Cardiac muscle cell (in vitro differentiated cells and primary cell): ENCODE data around the gene SRMS. TPM values are rescaled to one million over a fixed set of nuclear protein-coding genes. Genes with fewer than 3 reads are reported as not detected.

Experiments
- DNase-seq, 2 donors: peaks; one replicate each; pipeline versions ENCODE4 v3.0.0 to v3.0.0-alpha.2; 2010 to 2017; ENCODE audit warnings: low read depth in 1 of 2, low spot score in 1 of 2
- H3K27ac ChIP-seq: fragments of 200-600 bp; sonication (generic); 2 replicates; pipeline ENCODE4 v1.5.1; 2016
- H3K27me3 ChIP-seq: fragments of 200-600 bp; sonication (generic); 2 replicates; pipeline ENCODE4 v1.6.0; 2016; ENCODE audit warnings: control low read depth
- H3K36me3 ChIP-seq: fragments of 200-600 bp; sonication (generic); 2 replicates; pipeline ENCODE4 v1.5.1; 2016; ENCODE audit warnings: control low read depth
- H3K4me1 ChIP-seq: fragments of 200-600 bp; sonication (generic); 2 replicates; pipeline ENCODE4 v1.8.1; 2017; ENCODE audit warnings: low read depth, mild to moderate bottlenecking, mixed run types
- H3K4me3 ChIP-seq: fragments of 200-600 bp; sonication (generic); 2 replicates; pipeline ENCODE4 v1.5.1; 2016; ENCODE audit warnings: mild to moderate bottlenecking
- H3K9me3 ChIP-seq: fragments of 200-600 bp; sonication (generic); 2 replicates; pipeline ENCODE4 v1.5.1; 2017; ENCODE audit warnings: low read depth, mild to moderate bottlenecking, control low read depth
- polyA plus RNA-seq: library from polyadenylated mRNA; unstranded; fragments of >200 nt; fragmentation: Nextera tagmentation; extraction: Ambion mirVana; gene quantifications from 2 replicates; pipeline ENCODE4 v1.2.1, GENCODE V29; 2016
- total RNA-seq: library from RNA; depleted of rRNA; stranded (reverse); fragments of >200 nt; gene quantifications from 2 replicates; pipeline ENCODE4 v1.2.3, GENCODE V29; 2016
- TF ChIP-seq, protein P1 (sequence below): IDR thresholded peaks from 2 replicates; pipeline ENCODE4 v1.5.1; 2012; ENCODE audit warnings: low read depth, mild to moderate bottlenecking, low read length

The SRMS gene
- total and polyA plus RNA-seq, 2 experiments from 2014 or later, result not detected

- H3K27ac ChIP-seq, result no peak overlapping the region
- no peak overlapping the region for H3K4me3 ChIP-seq
- H3K4me1 ChIP-seq, result no peaks in the 10 kb centered on the region
- TF ChIP-seq, protein P1, sequence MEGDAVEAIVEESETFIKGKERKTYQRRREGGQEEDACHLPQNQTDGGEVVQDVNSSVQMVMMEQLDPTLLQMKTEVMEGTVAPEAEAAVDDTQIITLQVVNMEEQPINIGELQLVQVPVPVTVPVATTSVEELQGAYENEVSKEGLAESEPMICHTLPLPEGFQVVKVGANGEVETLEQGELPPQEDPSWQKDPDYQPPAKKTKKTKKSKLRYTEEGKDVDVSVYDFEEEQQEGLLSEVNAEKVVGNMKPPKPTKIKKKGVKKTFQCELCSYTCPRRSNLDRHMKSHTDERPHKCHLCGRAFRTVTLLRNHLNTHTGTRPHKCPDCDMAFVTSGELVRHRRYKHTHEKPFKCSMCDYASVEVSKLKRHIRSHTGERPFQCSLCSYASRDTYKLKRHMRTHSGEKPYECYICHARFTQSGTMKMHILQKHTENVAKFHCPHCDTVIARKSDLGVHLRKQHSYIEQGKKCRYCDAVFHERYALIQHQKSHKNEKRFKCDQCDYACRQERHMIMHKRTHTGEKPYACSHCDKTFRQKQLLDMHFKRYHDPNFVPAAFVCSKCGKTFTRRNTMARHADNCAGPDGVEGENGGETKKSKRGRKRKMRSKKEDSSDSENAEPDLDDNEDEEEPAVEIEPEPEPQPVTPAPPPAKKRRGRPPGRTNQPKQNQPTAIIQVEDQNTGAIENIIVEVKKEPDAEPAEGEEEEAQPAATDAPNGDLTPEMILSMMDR, result no peak
- no peaks in the 10 kb centered on the region for H3K27me3 ChIP-seq
- H3K9me3 ChIP-seq, result no peaks in the 10 kb centered on the region
- no peaks in the 10 kb centered on the region for H3K36me3 ChIP-seq
- no peak for DNase-seq
These were observed 3.8 kb downstream of the SRMS start for GRCh38 chr20:63543733-63544132.

DNA sequence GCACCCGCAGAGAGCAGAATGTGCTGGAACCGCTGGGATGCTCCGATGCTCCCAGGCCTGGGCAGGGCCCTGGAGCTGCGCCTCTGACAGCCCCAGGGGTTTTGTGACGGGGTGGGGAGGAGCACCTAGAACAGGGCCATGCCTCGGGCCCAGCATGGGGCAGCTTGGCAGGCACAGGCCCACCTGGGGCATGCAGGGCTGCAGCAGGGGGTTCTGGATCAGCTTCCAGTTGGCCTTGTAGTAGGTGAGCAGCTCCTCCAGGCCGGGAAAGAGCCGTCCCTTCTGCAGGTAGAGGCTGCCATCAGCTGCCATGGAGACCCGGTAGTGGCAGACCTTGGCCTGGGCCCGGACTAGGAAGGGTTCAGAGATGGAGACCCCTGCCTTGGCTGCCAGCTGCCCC, 4.4 kb downstream of the SRMS start:
- no peaks in the 10 kb centered on the region for H3K27me3 ChIP-seq
- H3K4me3 ChIP-seq, result no peak overlapping the region
- H3K27ac ChIP-seq, result no peak overlapping the region
- H3K36me3 ChIP-seq, result no peaks in the 10 kb centered on the region
- H3K9me3 ChIP-seq, result no peaks in the 10 kb centered on the region
- no peaks in the 10 kb centered on the region for H3K4me1 ChIP-seq
- no peak for DNase-seq
- TF ChIP-seq, protein P1, result no peak

GRCh38 chr20:63542696-63543095, 4.9 kb downstream of the SRMS start:
- DNase-seq, result no peak
- no peaks in the 10 kb centered on the region for H3K27me3 ChIP-seq
- H3K9me3 ChIP-seq, result no peaks in the 10 kb centered on the region

DNA sequence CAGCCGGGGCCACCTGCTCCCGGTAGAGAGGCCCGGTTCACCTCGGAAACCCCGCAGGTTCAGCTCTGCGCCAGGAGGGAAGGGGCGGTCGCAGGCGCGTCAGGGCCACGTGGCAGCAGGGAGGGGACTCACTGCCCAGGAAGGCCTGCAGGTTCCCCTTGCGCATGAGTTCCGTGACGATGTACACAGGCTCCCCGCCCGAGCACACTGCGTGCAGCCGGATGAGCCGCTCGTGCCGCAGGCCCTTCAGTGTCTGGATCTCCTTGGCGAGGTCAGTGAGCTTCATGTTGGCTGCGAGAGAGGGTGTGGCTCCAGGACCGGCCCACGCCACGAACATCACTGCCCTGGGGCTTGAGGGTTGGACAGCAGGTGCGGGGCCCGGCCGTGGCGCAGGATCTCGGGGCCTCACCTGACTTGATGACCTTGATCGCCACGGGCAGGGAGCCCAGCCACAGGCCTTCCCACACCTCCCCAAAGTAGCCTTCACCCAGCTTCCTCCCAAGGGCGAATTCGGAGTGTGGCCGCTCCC, 5.5 kb downstream of the SRMS start:
- no peaks in the 10 kb centered on the region for H3K4me1 ChIP-seq
- H3K9me3 ChIP-seq, result no peaks in the 10 kb centered on the region
- no peak overlapping the region for H3K4me3 ChIP-seq
- DNase-seq, result no peak
- no peaks in the 10 kb centered on the region for H3K36me3 ChIP-seq
- TF ChIP-seq, protein P1, result no peak
- H3K27ac ChIP-seq, result no peak overlapping the region
- no peaks in the 10 kb centered on the region for H3K27me3 ChIP-seq

More at GRCh38 chr20:63542696-63543095, 4.9 kb downstream of the SRMS start:
- Histone ChIP-seq H3K4me1 (no peaks in the 10 kb centered on the region), H3K36me3 (no peaks in the 10 kb centered on the region), H3K27ac (no peak overlapping the region), H3K4me3 (no peak overlapping the region)
- TF ChIP-seq, protein P1, result no peak

DNA sequence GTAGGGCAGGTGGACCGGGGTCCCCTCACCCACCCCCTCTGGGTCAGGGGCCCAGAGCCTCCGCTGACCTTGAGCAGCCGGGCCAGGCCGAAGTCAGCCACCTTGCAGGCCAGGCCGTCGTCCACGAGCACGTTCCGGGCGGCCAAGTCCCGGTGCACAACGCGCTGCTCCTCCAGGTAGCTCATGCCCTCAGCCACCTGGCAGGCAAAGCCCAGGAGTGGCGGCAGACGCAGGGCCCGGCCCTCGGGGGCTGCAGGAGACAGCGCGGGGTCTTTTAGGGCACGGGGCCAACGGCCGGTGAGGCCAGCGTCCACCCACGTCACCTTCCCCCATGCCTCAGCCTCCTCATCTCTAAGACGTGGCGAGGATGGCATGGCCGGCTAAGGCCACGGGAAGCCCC, 6.2 kb downstream of the SRMS start:
- H3K4me3 ChIP-seq, result no peak overlapping the region
- TF ChIP-seq, protein P1, result no peak
- no peak for DNase-seq
- H3K27me3 ChIP-seq, result no peaks in the 10 kb centered on the region
- H3K4me1 ChIP-seq, result no peaks in the 10 kb centered on the region
- no peaks in the 10 kb centered on the region for H3K36me3 ChIP-seq
- no peak overlapping the region for H3K27ac ChIP-seq
- H3K9me3 ChIP-seq, result no peaks in the 10 kb centered on the region
